ENCODE data around the gene SGCD.

The SGCD gene

GRCh38 chr5:156351423-156351822 is 24.5 kb downstream of the SGCD start:
- TF ChIP-seq, protein P1, sequence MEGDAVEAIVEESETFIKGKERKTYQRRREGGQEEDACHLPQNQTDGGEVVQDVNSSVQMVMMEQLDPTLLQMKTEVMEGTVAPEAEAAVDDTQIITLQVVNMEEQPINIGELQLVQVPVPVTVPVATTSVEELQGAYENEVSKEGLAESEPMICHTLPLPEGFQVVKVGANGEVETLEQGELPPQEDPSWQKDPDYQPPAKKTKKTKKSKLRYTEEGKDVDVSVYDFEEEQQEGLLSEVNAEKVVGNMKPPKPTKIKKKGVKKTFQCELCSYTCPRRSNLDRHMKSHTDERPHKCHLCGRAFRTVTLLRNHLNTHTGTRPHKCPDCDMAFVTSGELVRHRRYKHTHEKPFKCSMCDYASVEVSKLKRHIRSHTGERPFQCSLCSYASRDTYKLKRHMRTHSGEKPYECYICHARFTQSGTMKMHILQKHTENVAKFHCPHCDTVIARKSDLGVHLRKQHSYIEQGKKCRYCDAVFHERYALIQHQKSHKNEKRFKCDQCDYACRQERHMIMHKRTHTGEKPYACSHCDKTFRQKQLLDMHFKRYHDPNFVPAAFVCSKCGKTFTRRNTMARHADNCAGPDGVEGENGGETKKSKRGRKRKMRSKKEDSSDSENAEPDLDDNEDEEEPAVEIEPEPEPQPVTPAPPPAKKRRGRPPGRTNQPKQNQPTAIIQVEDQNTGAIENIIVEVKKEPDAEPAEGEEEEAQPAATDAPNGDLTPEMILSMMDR (conservative IDR thresholded peaks at IDR 0.05; ENCODE audit: control insufficient read depth, insufficient read depth, low read depth, low read length) = no peak
- no peak overlapping the region for H3K4me3 ChIP-seq (ENCODE audit: control insufficient read depth, low read depth, low read length)
- no peak for DNase-seq (ENCODE audit: low read depth)

GRCh38 chr5:156354571-156354970 is 27.6 kb downstream of the SGCD start:
- TF ChIP-seq, protein P1 (conservative IDR thresholded peaks at IDR 0.05; ENCODE audit: control insufficient read depth, insufficient read depth, low read depth, low read length) = no peak
- DNase-seq (ENCODE audit: low read depth) = peak; percentile 76
- H3K4me3 ChIP-seq (ENCODE audit: control insufficient read depth, low read depth, low read length) = no peak overlapping the region

DNA sequence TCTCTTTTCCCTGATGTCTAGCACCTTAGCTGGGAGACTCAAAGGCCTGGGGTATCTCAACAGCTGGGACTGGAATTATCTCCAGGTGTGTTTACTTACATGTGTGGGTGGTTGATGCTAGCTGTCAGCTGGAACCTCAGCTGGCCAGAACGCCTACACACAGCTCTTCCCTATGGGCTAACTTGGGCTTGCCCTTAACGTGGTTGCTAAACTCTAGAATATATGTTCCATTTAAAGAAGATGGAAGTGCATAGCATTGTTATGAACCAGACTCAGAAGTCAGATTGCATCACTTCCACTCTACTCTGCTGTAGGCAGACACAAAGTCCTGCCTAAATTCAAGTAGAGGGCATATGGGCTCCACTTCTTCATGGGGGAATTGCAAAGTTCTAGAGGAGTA is 29.3 kb downstream of the SGCD start:
- TF ChIP-seq, protein P1 (conservative IDR thresholded peaks at IDR 0.05; ENCODE audit: control insufficient read depth, insufficient read depth, low read depth, low read length) = no peak
- peak; percentile 77 for DNase-seq (ENCODE audit: low read depth)
- no peak overlapping the region for H3K4me3 ChIP-seq (ENCODE audit: control insufficient read depth, low read depth, low read length)

DNA sequence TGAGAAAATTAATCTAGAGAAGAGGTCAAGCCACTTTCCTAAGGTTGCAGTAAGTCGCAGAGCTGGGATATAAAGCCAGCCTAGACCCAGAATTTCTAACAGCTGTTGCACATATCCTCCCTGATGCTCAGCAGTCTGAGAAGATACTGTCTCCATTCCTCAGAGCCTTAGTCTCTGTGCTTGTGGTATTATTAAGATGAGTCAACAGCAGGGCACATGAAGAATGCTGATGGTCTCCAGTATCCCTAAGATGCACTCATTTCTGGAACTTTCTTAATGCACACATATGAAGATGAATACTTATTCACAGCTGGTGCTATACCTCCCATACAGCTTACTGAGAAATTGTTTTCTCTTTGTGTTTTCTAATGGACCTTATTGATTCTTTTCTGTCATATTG is 32.5 kb downstream of the SGCD start:
- peak; percentile 93 for DNase-seq (ENCODE audit: low read depth)
- TF ChIP-seq, protein P1 (conservative IDR thresholded peaks at IDR 0.05; ENCODE audit: control insufficient read depth, insufficient read depth, low read depth, low read length) = no peak
- no peak overlapping the region for H3K4me3 ChIP-seq (ENCODE audit: control insufficient read depth, low read depth, low read length)

DNA sequence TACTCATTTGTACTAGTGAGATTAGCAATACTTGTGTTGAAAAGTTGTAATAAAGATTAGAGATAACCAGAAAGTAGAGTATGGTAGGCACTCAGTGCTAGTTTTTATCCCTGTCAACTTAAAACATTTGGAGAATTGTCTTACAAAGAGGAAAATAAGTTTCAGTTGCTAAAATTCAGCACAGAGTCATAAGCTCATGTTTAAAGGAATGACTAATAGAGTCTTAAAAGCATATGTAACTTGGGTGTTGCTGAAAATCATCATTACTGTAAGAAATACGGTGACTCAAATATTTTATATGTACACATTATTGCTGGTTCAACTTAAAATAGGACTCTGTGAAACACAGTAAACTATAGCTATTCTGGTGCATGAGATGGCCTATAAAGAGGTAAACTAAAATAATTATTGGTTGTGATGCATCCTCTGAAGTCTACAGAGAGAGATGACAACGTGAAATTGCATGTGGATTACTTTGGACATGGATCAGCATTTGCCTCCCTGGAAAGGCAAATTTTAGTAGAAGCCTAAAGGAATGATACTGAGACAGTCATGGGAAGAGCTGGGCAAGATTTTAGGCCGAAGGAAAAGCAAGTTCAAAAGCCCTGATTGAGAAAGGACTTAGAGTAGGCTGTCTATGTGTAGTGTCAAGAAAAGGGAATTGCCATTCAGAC is 34.6 kb downstream of the SGCD start:
- TF ChIP-seq, protein P1 (conservative IDR thresholded peaks at IDR 0.05; ENCODE audit: control insufficient read depth, insufficient read depth, low read depth, low read length) = no peak
- DNase-seq (ENCODE audit: low read depth) = peak; percentile 71
- H3K4me3 ChIP-seq (ENCODE audit: control insufficient read depth, low read depth, low read length) = no peak overlapping the region

- TF ChIP-seq, protein P1 (conservative IDR thresholded peaks at IDR 0.05; ENCODE audit: control insufficient read depth, insufficient read depth, low read depth, low read length) = no peak
These were observed 36.9 kb downstream of the SGCD start for GRCh38 chr5:156363861-156364260.

More at GRCh38 chr5:156363861-156364260, 36.9 kb downstream of the SGCD start:
- no peak overlapping the region for H3K4me3 ChIP-seq (ENCODE audit: control insufficient read depth, low read depth, low read length)
- DNase-seq (ENCODE audit: low read depth) = no peak

Measured in fibroblast of mammary gland (primary cell).